ENCODE measurements around the gene KDELR3. TPM values are rescaled to one million over a fixed set of nuclear protein-coding genes. Genes with fewer than 3 reads are reported as not detected.

Gene KDELR3
- total RNA-seq, 3 donors from 2014 or later (not counting 1 experiment from before 2014, with no cell fraction given) = 0.25 TPM; not detected in 2

DNA sequence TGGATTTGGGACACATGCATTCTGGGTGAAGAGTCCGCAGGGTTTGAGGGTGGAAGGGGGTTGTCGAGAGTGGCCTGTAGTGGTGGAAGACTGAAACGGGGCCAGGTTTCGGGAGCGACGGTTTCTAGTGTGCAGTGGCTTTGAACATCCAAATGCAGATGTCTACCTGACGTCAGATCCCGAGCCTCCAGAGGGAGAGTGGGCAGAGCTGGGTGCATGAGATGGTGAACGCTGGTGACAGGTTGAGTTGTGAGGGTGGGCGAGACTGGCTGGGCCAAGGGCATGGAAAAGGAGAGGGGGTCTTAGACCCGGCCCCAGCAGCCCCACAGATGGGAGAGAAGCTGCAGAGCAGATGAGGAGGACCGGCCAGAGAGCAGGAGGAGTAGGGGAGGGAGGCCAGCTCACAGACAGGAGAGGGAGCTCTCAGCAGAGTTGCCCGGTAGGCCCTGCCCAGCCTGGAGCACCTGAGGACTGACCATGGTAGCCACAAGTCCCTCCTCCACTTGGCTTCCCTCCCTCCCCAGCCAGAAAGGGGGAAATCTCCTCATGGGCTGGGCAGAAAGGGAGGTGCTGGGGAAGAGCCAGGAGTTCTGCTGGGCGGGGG, 27.0 kb upstream of the KDELR3 start:
- H3K9me3 Mint-ChIP-seq = no peaks in the 10 kb centered on the region
- DNase-seq = no peak

DNA sequence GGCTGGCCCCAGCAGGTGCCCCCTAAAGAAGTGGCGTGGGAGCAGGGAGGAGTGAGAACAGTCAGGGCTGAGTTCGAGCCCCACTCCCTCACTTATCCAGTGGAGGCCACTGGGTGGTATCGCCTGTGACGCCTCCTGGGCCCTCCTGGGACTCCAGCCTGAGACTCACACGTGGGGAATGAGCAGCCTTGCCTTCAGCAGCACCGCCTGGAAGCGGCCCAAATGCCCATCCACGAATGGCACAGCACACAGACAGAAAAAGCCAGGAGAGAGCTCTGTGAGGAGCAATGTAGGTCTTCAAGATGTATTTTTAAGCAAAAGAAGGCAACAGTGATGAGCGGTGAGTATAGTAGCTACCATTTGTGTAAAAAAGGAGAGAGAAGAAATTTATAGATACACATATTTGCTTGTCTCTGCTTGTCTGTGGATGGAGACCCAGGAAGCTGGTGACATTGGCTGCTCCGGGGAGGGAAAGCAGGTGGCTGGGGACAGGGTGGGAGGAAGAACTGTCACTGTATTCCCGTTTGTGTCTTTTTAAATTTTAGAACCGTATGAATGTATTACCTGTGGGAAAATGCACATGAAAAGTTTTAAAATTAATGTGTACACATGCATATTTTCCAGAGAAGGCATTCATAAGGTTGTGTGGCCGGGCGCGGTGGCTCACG, 26.1 kb upstream of the KDELR3 start:
- Mint-ChIP-seq H3K4me1 (no peaks in the 10 kb centered on the region), H3K4me3 (no peak overlapping the region), H3K27ac (no peak overlapping the region), H3K9me3 (no peaks in the 10 kb centered on the region), H3K27me3 (ENCODE audit: low read depth in 2 of 2) (peaks cover 0 to 21% of the 10 kb centered on the region in 2 donors), H3K36me3 (no peaks in the 10 kb centered on the region)
- ATAC-seq (no peak), DNase-seq (no peak)
- 84% methylated on average over 16 of the region's 16 CpGs for WGBS (ENCODE audit: insufficient coverage)
- Histone ChIP-seq H3K4me1 (ENCODE audit: control insufficient read depth, insufficient read depth, low read length) (no peaks in the 10 kb centered on the region), H3K4me3 (ENCODE audit: low read length) (no peak overlapping the region), H3K36me3 (ENCODE audit: control insufficient read depth, insufficient read depth, low read length) (no peaks in the 10 kb centered on the region), H3K9me3 (ENCODE audit: control insufficient read depth, insufficient read depth, low read length) (no peaks in the 10 kb centered on the region), H3K27ac (ENCODE audit: low read length) (no peak overlapping the region), H3K27me3 (ENCODE audit: control insufficient read depth, insufficient read depth, low read length) (no peaks in the 10 kb centered on the region)
- intact Hi-C loops (cut with micrococcal nuclease) = no loop called here
- TF ChIP-seq, protein P1, sequence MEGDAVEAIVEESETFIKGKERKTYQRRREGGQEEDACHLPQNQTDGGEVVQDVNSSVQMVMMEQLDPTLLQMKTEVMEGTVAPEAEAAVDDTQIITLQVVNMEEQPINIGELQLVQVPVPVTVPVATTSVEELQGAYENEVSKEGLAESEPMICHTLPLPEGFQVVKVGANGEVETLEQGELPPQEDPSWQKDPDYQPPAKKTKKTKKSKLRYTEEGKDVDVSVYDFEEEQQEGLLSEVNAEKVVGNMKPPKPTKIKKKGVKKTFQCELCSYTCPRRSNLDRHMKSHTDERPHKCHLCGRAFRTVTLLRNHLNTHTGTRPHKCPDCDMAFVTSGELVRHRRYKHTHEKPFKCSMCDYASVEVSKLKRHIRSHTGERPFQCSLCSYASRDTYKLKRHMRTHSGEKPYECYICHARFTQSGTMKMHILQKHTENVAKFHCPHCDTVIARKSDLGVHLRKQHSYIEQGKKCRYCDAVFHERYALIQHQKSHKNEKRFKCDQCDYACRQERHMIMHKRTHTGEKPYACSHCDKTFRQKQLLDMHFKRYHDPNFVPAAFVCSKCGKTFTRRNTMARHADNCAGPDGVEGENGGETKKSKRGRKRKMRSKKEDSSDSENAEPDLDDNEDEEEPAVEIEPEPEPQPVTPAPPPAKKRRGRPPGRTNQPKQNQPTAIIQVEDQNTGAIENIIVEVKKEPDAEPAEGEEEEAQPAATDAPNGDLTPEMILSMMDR (IDR thresholded peaks at IDR 0.05) = no peak

More for the DNA sequence above, 27.0 kb upstream of the KDELR3 start:
- WGBS (ENCODE audit: insufficient coverage) = 87% methylated on average over 13 of the region's 14 CpGs
- no peaks in the 10 kb centered on the region for H3K36me3 Mint-ChIP-seq
- no peaks in the 10 kb centered on the region for H3K4me1 Mint-ChIP-seq
- no peak for ATAC-seq
- Histone ChIP-seq H3K27ac (ENCODE audit: low read length) (no peak overlapping the region), H3K36me3 (ENCODE audit: control insufficient read depth, insufficient read depth, low read length) (no peaks in the 10 kb centered on the region), H3K9me3 (ENCODE audit: control insufficient read depth, insufficient read depth, low read length) (no peaks in the 10 kb centered on the region), H3K27me3 (ENCODE audit: control insufficient read depth, insufficient read depth, low read length) (no peaks in the 10 kb centered on the region), H3K4me1 (ENCODE audit: control insufficient read depth, insufficient read depth, low read length) (no peaks in the 10 kb centered on the region), H3K4me3 (ENCODE audit: low read length) (no peak overlapping the region)
- intact Hi-C loops (cut with micrococcal nuclease) = no loop called here
- TF ChIP-seq, protein P1 (IDR thresholded peaks at IDR 0.05) = no peak
- no peak overlapping the region for H3K4me3 Mint-ChIP-seq
- H3K27ac Mint-ChIP-seq = no peak overlapping the region
- peaks cover 0 to 21% of the 10 kb centered on the region in 2 donors for H3K27me3 Mint-ChIP-seq (ENCODE audit: low read depth in 2 of 2)

DNA sequence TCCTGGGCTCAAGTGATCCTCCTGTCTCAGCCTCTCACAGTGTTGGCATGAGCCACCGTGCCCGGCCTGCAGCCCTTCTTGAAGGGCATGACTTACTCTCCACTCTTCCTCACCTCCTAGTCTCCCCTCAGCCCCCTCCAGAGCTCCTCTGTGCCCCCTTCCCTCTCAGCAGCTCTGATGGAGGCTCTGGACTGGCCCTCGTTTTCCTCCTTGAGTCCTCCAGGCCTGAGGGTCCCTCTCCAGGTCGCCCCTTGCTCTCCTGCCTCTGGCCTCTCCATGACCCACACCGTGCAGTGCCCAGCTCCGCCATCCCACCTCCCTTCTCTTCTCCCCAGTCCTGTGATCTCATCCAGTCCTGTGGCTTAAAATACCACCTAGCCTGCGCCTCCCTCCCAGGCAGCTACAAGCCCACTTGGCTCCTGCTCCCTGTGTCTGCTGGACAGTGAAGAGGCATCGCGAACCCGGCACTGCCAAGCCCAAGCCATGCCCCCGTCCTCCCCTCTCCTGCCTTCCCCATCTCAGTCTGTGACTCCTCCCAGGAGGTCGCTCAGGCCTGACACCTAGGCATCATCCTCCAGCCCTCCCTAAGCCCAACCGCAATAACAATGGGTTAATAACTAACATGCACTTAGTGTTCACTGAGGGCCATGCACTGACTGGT, 24.8 kb upstream of the KDELR3 start:
- Histone ChIP-seq H3K9me3 (ENCODE audit: control insufficient read depth, insufficient read depth, low read length) (no peaks in the 10 kb centered on the region), H3K27ac (ENCODE audit: low read length) (no peak overlapping the region), H3K4me3 (ENCODE audit: low read length) (no peak overlapping the region), H3K4me1 (ENCODE audit: control insufficient read depth, insufficient read depth, low read length) (no peaks in the 10 kb centered on the region), H3K36me3 (ENCODE audit: control insufficient read depth, insufficient read depth, low read length) (no peaks in the 10 kb centered on the region), H3K27me3 (ENCODE audit: control insufficient read depth, insufficient read depth, low read length) (no peaks in the 10 kb centered on the region)
- Mint-ChIP-seq H3K36me3 (no peaks in the 10 kb centered on the region), H3K4me1 (no peaks in the 10 kb centered on the region), H3K9me3 (no peaks in the 10 kb centered on the region), H3K27ac (no peak overlapping the region), H3K27me3 (ENCODE audit: low read depth in 2 of 2) (peaks cover 0 to 21% of the 10 kb centered on the region in 2 donors), H3K4me3 (no peak overlapping the region)
- ATAC-seq (no peak), DNase-seq (no peak)
- 84% methylated on average over 13 of the region's 13 CpGs for WGBS (ENCODE audit: insufficient coverage)
- TF ChIP-seq, protein P1 (IDR thresholded peaks at IDR 0.05) = no peak
- intact Hi-C loops (cut with micrococcal nuclease) = no loop called here

All from natural killer cell (primary cell).